ENCODE results near the gene ANAPC7.
"Not testable (repeated sequence)": the region's sequence is repeated elsewhere in the genome, so short reads cannot be mapped to it uniquely, and the experiment has no call there.

ANAPC7 gene

GRCh38 chr12:110372056-110372425 is 31.5 kb downstream of the ANAPC7 start:
- H3K36me3 ChIP-seq (ENCODE audit: control insufficient read depth, insufficient read depth, low read length): peaks cover 37% of the 10 kb centered on the region
- H3K9me3 ChIP-seq (ENCODE audit: control insufficient read depth, insufficient read depth, low read length): no peaks in the 10 kb centered on the region
- H3K27me3 ChIP-seq (ENCODE audit: control insufficient read depth, insufficient read depth, low read length): no peaks in the 10 kb centered on the region
- no peak overlapping the region for H3K4me3 ChIP-seq (ENCODE audit: low read depth, low read length)
- H3K9ac ChIP-seq (ENCODE audit: low read depth, low read length): no peak overlapping the region
- H3K4me1 ChIP-seq (ENCODE audit: control insufficient read depth, insufficient read depth, low read length): no peaks in the 10 kb centered on the region

GRCh38 chr12:110371408-110372055 is 32.0 kb downstream of the ANAPC7 start:
- Histone ChIP-seq H3K4me3 (ENCODE audit: low read depth, low read length) (no peak overlapping the region), H3K27me3 (ENCODE audit: control insufficient read depth, insufficient read depth, low read length) (no peaks in the 10 kb centered on the region), H3K36me3 (ENCODE audit: control insufficient read depth, insufficient read depth, low read length) (peaks cover 36% of the 10 kb centered on the region), H3K4me1 (ENCODE audit: control insufficient read depth, insufficient read depth, low read length) (no peaks in the 10 kb centered on the region), H3K9ac (ENCODE audit: low read depth, low read length) (no peak overlapping the region), H3K9me3 (ENCODE audit: control insufficient read depth, insufficient read depth, low read length) (no peaks in the 10 kb centered on the region)

DNA sequence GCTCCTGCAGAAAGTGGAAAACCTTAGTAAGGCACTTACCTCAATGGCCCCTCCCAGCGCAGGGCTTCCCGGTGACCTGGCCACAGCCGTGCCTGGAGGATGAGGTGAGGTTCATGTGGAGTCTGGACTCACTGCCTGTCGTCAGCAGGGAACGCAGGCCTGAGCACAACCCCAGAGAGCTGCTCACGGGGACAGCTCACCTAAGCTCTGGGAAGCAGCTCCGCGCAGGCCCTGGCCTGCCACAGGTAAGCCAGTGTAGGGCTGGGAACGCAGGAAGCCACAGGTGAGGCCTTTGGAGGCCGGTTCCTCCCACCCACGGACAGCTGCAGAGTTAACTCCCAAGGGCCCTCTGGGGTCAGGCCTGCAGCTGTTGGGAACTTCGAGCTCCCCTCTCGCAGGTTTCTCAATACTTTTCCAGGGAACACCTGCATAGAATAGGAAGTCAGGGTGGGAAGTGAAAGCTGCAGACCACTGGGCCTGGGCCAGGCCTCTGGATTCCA is 32.7 kb downstream of the ANAPC7 start:
- Histone ChIP-seq H3K9me3 (ENCODE audit: control insufficient read depth, insufficient read depth, low read length) (no peaks in the 10 kb centered on the region), H3K27me3 (ENCODE audit: control insufficient read depth, insufficient read depth, low read length) (no peaks in the 10 kb centered on the region), H3K36me3 (ENCODE audit: control insufficient read depth, insufficient read depth, low read length) (peaks cover 32% of the 10 kb centered on the region), H3K9ac (ENCODE audit: low read depth, low read length) (no peak overlapping the region), H3K4me3 (ENCODE audit: low read depth, low read length) (no peak overlapping the region), H3K4me1 (ENCODE audit: control insufficient read depth, insufficient read depth, low read length) (no peaks in the 10 kb centered on the region)

- no peak overlapping the region for H3K9ac ChIP-seq (ENCODE audit: low read depth, low read length)
- no peaks in the 10 kb centered on the region for H3K4me1 ChIP-seq (ENCODE audit: control insufficient read depth, insufficient read depth, low read length)
- peaks cover 24% of the 10 kb centered on the region for H3K36me3 ChIP-seq (ENCODE audit: control insufficient read depth, insufficient read depth, low read length)
- no peaks in the 10 kb centered on the region for H3K27me3 ChIP-seq (ENCODE audit: control insufficient read depth, insufficient read depth, low read length)
- no peak overlapping the region for H3K4me3 ChIP-seq (ENCODE audit: low read depth, low read length)
- H3K9me3 ChIP-seq (ENCODE audit: control insufficient read depth, insufficient read depth, low read length): no peaks in the 10 kb centered on the region
These were observed 33.5 kb downstream of the ANAPC7 start for GRCh38 chr12:110369992-110370391.

- H3K9ac ChIP-seq (ENCODE audit: low read depth, low read length): no peak overlapping the region
- H3K27me3 ChIP-seq (ENCODE audit: control insufficient read depth, insufficient read depth, low read length): no peaks in the 10 kb centered on the region
- no peaks in the 10 kb centered on the region for H3K9me3 ChIP-seq (ENCODE audit: control insufficient read depth, insufficient read depth, low read length)
- H3K4me1 ChIP-seq (ENCODE audit: control insufficient read depth, insufficient read depth, low read length): no peaks in the 10 kb centered on the region
- no peak overlapping the region for H3K4me3 ChIP-seq (ENCODE audit: low read depth, low read length)
- H3K36me3 ChIP-seq (ENCODE audit: control insufficient read depth, insufficient read depth, low read length): peaks cover 10% of the 10 kb centered on the region
These were observed 36.2 kb downstream of the ANAPC7 start for GRCh38 chr12:110367181-110367864.

DNA sequence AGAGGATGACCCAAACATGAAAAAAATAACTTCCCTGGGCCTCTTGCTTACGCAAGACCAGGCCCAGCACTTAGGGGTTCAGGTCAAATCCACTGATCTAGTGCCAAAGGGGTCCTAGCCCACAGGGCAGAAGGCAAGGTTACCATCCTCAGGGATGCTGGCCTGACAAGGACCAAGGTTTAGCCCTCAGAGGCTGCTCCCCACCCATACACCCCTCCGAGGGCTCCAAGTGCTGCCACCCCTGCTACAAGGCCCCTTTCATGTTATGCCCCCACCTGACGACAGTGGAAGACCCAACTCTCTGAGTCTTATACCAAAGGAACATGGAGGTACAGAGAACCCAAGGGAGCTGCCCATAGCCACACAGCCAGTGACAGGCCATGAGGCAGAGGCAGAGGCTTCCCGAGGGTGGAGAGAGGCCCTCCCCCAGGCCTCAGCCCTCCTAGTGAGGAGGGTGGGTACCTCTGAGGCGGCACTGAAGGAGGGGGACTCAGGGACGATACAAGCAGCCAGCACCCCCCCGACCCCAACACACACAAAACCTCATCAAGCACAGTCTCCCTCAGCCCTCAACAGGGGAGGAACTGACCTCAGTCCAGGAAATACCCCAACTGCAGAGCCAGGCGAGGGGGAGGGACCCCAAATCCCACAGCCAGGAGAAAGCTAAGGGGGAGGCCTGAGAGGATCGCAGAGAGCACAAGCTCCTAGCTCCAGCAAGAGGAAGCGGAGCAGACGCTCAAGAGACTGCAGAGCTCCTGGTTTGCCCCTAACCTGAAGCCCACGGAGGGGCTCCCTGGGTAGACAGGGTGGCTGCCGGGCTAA is 37.0 kb downstream of the ANAPC7 start:
- H3K36me3 ChIP-seq (ENCODE audit: control insufficient read depth, insufficient read depth, low read length): peaks cover 2% of the 10 kb centered on the region
- no peaks in the 10 kb centered on the region for H3K27me3 ChIP-seq (ENCODE audit: control insufficient read depth, insufficient read depth, low read length)
- H3K9me3 ChIP-seq (ENCODE audit: control insufficient read depth, insufficient read depth, low read length): no peaks in the 10 kb centered on the region
- H3K4me1 ChIP-seq (ENCODE audit: control insufficient read depth, insufficient read depth, low read length): no peaks in the 10 kb centered on the region
- H3K4me3 ChIP-seq (ENCODE audit: low read depth, low read length): no peak overlapping the region
- H3K9ac ChIP-seq (ENCODE audit: low read depth, low read length): no peak overlapping the region

GRCh38 chr12:110365489-110366320 is 37.8 kb downstream of the ANAPC7 start:
- Histone ChIP-seq H3K27me3 (ENCODE audit: control insufficient read depth, insufficient read depth, low read length) (no peaks in the 10 kb centered on the region), H3K36me3 (ENCODE audit: control insufficient read depth, insufficient read depth, low read length) (no peaks in the 10 kb centered on the region), H3K4me1 (ENCODE audit: control insufficient read depth, insufficient read depth, low read length) (no peaks in the 10 kb centered on the region), H3K9me3 (ENCODE audit: control insufficient read depth, insufficient read depth, low read length) (no peaks in the 10 kb centered on the region), H3K9ac (ENCODE audit: low read depth, low read length) (no peak overlapping the region), H3K4me3 (ENCODE audit: low read depth, low read length) (no peak overlapping the region)

DNA sequence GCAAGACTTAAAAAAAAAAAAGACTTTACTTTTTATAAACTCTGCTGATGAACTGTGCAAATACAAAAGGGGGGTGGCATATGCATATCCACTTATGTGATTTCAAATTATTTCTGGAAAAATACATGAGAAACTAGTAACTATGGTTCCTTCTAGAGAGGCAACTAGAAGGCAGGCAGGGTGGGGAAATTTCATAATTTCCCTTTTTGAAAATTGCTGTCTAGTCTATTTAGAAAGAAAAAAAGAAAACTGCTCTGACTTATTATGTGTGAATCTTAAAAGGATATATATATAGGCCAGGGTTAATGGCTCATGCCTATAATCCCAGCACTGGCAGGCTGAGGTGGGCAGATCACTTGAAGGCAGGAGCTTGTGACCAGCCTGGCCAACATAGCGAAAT is 42.3 kb downstream of the ANAPC7 start:
- Histone ChIP-seq H3K9ac (ENCODE audit: low read depth, low read length) (no peak overlapping the region), H3K9me3 (ENCODE audit: control insufficient read depth, insufficient read depth, low read length) (no peaks in the 10 kb centered on the region), H3K4me3 (ENCODE audit: low read depth, low read length) (no peak overlapping the region), H3K36me3 (ENCODE audit: control insufficient read depth, insufficient read depth, low read length) (no peaks in the 10 kb centered on the region), H3K4me1 (ENCODE audit: control insufficient read depth, insufficient read depth, low read length) (no peaks in the 10 kb centered on the region), H3K27me3 (ENCODE audit: control insufficient read depth, insufficient read depth, low read length) (no peaks in the 10 kb centered on the region)

- H3K9me3 ChIP-seq (ENCODE audit: control insufficient read depth, insufficient read depth, low read length); H3K4me1 ChIP-seq (ENCODE audit: control insufficient read depth, insufficient read depth, low read length); H3K36me3 ChIP-seq (ENCODE audit: control insufficient read depth, insufficient read depth, low read length); H3K4me3 ChIP-seq (ENCODE audit: low read depth, low read length); H3K9ac ChIP-seq (ENCODE audit: low read depth, low read length); H3K27me3 ChIP-seq (ENCODE audit: control insufficient read depth, insufficient read depth, low read length): not testable (repeated sequence)
These were observed 45.0 kb downstream of the ANAPC7 start for GRCh38 chr12:110358384-110359097.

DNA sequence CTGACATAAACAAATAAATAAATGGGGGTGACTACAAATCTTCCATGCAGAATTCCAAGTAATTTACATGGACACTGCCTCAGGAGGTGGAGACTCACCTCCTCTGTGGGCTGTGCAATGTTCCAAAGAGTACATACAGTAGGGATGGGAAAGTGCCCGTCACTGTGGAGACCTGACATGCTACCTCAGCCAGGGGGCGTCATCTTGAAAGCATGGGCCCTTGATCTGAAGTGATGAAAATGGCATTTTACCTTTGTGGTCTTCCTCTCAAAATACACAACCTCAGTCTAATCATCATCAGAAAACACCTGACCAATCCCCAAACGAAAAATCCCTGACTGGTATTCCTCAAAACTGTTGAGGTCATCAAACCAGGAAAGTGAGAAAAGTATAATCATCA is 48.4 kb downstream of the ANAPC7 start:
- Histone ChIP-seq H3K36me3 (ENCODE audit: control insufficient read depth, insufficient read depth, low read length) (peaks cover 3% of the 10 kb centered on the region), H3K9ac (ENCODE audit: low read depth, low read length) (no peak overlapping the region), H3K9me3 (ENCODE audit: control insufficient read depth, insufficient read depth, low read length) (no peaks in the 10 kb centered on the region), H3K27me3 (ENCODE audit: control insufficient read depth, insufficient read depth, low read length) (no peaks in the 10 kb centered on the region), H3K4me3 (ENCODE audit: low read depth, low read length) (no peak overlapping the region), H3K4me1 (ENCODE audit: control insufficient read depth, insufficient read depth, low read length) (no peaks in the 10 kb centered on the region)
